A673 (cell line): ENCODE measurements around the gene NKX2-4. TPM values are rescaled to one million over a fixed set of nuclear protein-coding genes. Genes with fewer than 3 reads are reported as not detected.

Experiments
- BruUV-seq: library from RNA; stranded (reverse); fragments of 400-500 nt; replicated peaks from 2 replicates; lab custom pipeline; 2021; lab: Mats Ljungman, UMichigan
- CTCF ChIA-PET: fragments of 300-600 bp; sonication (Branson Sonifier 250); formaldehyde crosslinking; loops from one replicate; lab custom pipeline; 2022; ENCODE audit warnings: antibody characterized with exemption; lab: Charles Lee
- POLR2A ChIA-PET: fragments of 300-600 bp; sonication (Branson Sonifier 250); formaldehyde crosslinking; loops from one replicate; lab custom pipeline; 2022; ENCODE audit warnings: antibody characterized with exemption; ENCODE audit not compliant: low non-redundant PET; lab: Charles Lee
- DNase-seq: peaks from one replicate; pipeline ENCODE4 v3.0.0-alpha.2; 2015; ENCODE audit warnings: low spot score
- H3K27ac ChIP-seq: fragments of 200-600 bp; sonication (generic); 2 replicates; pipeline ENCODE4 v1.5.1; 2016; ENCODE audit warnings: mixed run types, low read depth, mild to moderate bottlenecking, mixed read lengths, antibody characterized with exemption, low read length; ENCODE audit not compliant: poor library complexity, severe bottlenecking
- H3K27me3 ChIP-seq: fragments of 200-600 bp; sonication (generic); replicated peaks from 2 replicates; pipeline ENCODE4 v1.6.1; 2017; ENCODE audit warnings: mixed run types, low read depth, mild to moderate bottlenecking, mixed read lengths, antibody characterized with exemption, low read length; ENCODE audit not compliant: insufficient read depth, poor library complexity
- H3K36me3 ChIP-seq: fragments of 200-600 bp; sonication (generic); 2 replicates; pipeline ENCODE4 v1.6.1; 2016; ENCODE audit warnings: mixed run types, mild to moderate bottlenecking, mixed read lengths, antibody characterized with exemption, low read length; ENCODE audit not compliant: insufficient read depth, poor library complexity, severe bottlenecking
- H3K4me1 ChIP-seq: fragments of 200-600 bp; sonication (generic); 2 replicates; pipeline ENCODE4 v1.6.1; 2017; ENCODE audit warnings: mixed run types, mild to moderate bottlenecking, mixed read lengths, antibody characterized with exemption, low read length; ENCODE audit not compliant: insufficient read depth, poor library complexity, severe bottlenecking
- H3K4me3 ChIP-seq: fragments of 200-600 bp; sonication (generic); 2 replicates; pipeline ENCODE4 v1.5.1; 2016; ENCODE audit warnings: low read depth, mixed run types, mild to moderate bottlenecking, mixed read lengths, low read length; ENCODE audit not compliant: poor library complexity, severe bottlenecking
- H3K9me3 ChIP-seq: fragments of 200-600 bp; sonication (generic); 2 replicates; pipeline ENCODE4 v1.6.1; 2016; ENCODE audit warnings: mixed run types, low read depth, mild to moderate bottlenecking, mixed read lengths, antibody characterized with exemption, low read length; ENCODE audit not compliant: poor library complexity, severe bottlenecking
- CTCF ChIP-seq: fragments of 300-800, 200-600 bp; sonication (generic); conservative IDR thresholded peaks from 2 replicates; pipeline ENCODE4 v1.5.1; 2017; ENCODE audit warnings: low read depth, mild to moderate bottlenecking, antibody characterized with exemption, low read length, moderate library complexity, mixed read lengths
- EZH2 ChIP-seq: fragments of 200-600 bp; sonication (generic); IDR thresholded peaks from 2 replicates; pipeline ENCODE4 v1.6.1; 2017; ENCODE audit warnings: borderline replicate concordance, low read depth, mild to moderate bottlenecking, mixed read lengths, antibody characterized with exemption, low read length; ENCODE audit not compliant: poor library complexity, severe bottlenecking
- intact Hi-C: fragments of 100-400 bp; cut with micrococcal nuclease; formaldehyde crosslinking; loops from one replicate; pipeline ENCODE4 v1.10.0; 2022; ENCODE audit not compliant: unreplicated experiment
- total RNA-seq: library from RNA; stranded (reverse); gene quantifications from 2 replicates; pipeline ENCODE4 v1.2.3, GENCODE V29; 2021

The NKX2-4 gene
- total RNA-seq, 1 experiment from 2014 or later, result 0.13 TPM

- Histone ChIP-seq H3K4me3 (no peak overlapping the region), H3K36me3 (peaks cover 29% of the 10 kb centered on the region), H3K9me3 (no peaks in the 10 kb centered on the region), H3K27me3 (peaks cover 9% of the 10 kb centered on the region), H3K27ac (no peak overlapping the region), H3K4me1 (no peaks in the 10 kb centered on the region)
- CTCF ChIA-PET, result no interaction called here
- TF ChIP-seq CTCF (no peak), EZH2 (no peak)
- POLR2A ChIA-PET, result no interaction called here
- BruUV-seq, result no TSS peak
- intact Hi-C loops, result no loop called here
- DNase-seq, result no peak
Observed at GRCh38 chr20:21389368-21389767, 8.0 kb downstream of the NKX2-4 start.

- BruUV-seq, result no TSS peak
- Histone ChIP-seq H3K27me3 (peaks cover under 1% of the 10 kb centered on the region), H3K9me3 (no peaks in the 10 kb centered on the region), H3K36me3 (peaks cover 37% of the 10 kb centered on the region), H3K4me3 (no peak overlapping the region), H3K27ac (no peak overlapping the region), H3K4me1 (no peaks in the 10 kb centered on the region)
- intact Hi-C loops, result no loop called here
- TF ChIP-seq CTCF (no peak), EZH2 (no peak)
- POLR2A ChIA-PET, result no interaction called here
- DNase-seq, result no peak
- CTCF ChIA-PET, result interaction anchor here (0.5 kb wide), 1 partner anchor 527 kb away, joined by 4 read pairs; no protein-coding TSS in a partner anchor
Observed at GRCh38 chr20:21388566-21388965, 8.8 kb downstream of the NKX2-4 start.

GRCh38 chr20:21387528-21387927, 9.8 kb downstream of the NKX2-4 start:
- Histone ChIP-seq H3K27ac (no peak overlapping the region), H3K9me3 (no peaks in the 10 kb centered on the region), H3K4me3 (no peak overlapping the region), H3K36me3 (peaks cover 48% of the 10 kb centered on the region), H3K4me1 (no peaks in the 10 kb centered on the region), H3K27me3 (no peaks in the 10 kb centered on the region)
- BruUV-seq, result no TSS peak
- ChIA-PET CTCF (no interaction called here), POLR2A (no interaction called here)
- no peak for DNase-seq
- intact Hi-C loops, result no loop called here
- no peak for TF ChIP-seq EZH2
- no peak for TF ChIP-seq CTCF
